AG09319 (cell line): ENCODE results near the gene ISYNA1.

Experiments used
- DNase-seq: peaks from one replicate; pipeline ENCODE4 v3.0.0-alpha.2; 2010; ENCODE audit warnings: low read depth; ENCODE audit errors: extremely low read depth
- CTCF ChIP-seq: IDR thresholded peaks from 2 replicates; pipeline ENCODE4 v1.5.1; 2011; ENCODE audit warnings: low read depth, mild to moderate bottlenecking, inconsistent platforms, low read length, moderate library complexity

The ISYNA1 gene

GRCh38 chr19:18449552-18449951, 11.6 kb upstream of the ISYNA1 start:
- no peak for DNase-seq
- no peak for TF ChIP-seq CTCF

GRCh38 chr19:18446811-18447359, 9.0 kb upstream of the ISYNA1 start:
- DNase-seq = no peak
- no peak for TF ChIP-seq CTCF

GRCh38 chr19:18446145-18446810, 8.3 kb upstream of the ISYNA1 start:
- DNase-seq = no peak
- TF ChIP-seq CTCF = no peak

- TF ChIP-seq CTCF = no peak
- DNase-seq = no peak
Observed at GRCh38 chr19:18445262-18445948, 7.5 kb upstream of the ISYNA1 start.

GRCh38 chr19:18444513-18444912, 6.6 kb upstream of the ISYNA1 start:
- no peak for TF ChIP-seq CTCF

GRCh38 chr19:18443831-18444230, 5.9 kb upstream of the ISYNA1 start:
- no peak for DNase-seq
- TF ChIP-seq CTCF = no peak

More at GRCh38 chr19:18444513-18444912, 6.6 kb upstream of the ISYNA1 start:
- no peak for DNase-seq

- TF ChIP-seq CTCF = no peak
- no peak for DNase-seq
Observed at GRCh38 chr19:18443406-18443805, 5.5 kb upstream of the ISYNA1 start.
